Neural crest cell (in vitro differentiated cells): ENCODE data around the gene PALD1. TPM values are rescaled to one million over a fixed set of nuclear protein-coding genes. Genes with fewer than 3 reads are reported as not detected.
A peak's percentile ranks its signal among the peaks of the same experiment; 100 is the strongest.

Experiments
- DNase-seq: peaks from one replicate; pipeline ENCODE4 v3.0.0; 2021; ENCODE audit warnings: low read depth, mixed read lengths, low spot score
- H3K27ac Mint-ChIP-seq: one replicate; pipeline ENCODE4 v1.8.0; 2021; ENCODE audit warnings: mild to moderate bottlenecking, mixed read lengths; ENCODE audit not compliant: unreplicated experiment
- H3K27me3 Mint-ChIP-seq: 2 replicates; pipeline ENCODE4 v1.8.0; 2021; ENCODE audit warnings: low read depth, mild to moderate bottlenecking, mixed read lengths
- H3K36me3 Mint-ChIP-seq: 2 replicates; pipeline ENCODE4 v1.8.0; 2021; ENCODE audit warnings: low read depth, mild to moderate bottlenecking, mixed read lengths
- H3K4me1 Mint-ChIP-seq: 2 replicates; pipeline ENCODE4 v1.8.0; 2021; ENCODE audit warnings: mixed read lengths
- H3K4me3 Mint-ChIP-seq: one replicate; pipeline ENCODE4 v1.8.0; 2021; ENCODE audit warnings: mild to moderate bottlenecking, mixed read lengths
- H3K9me3 Mint-ChIP-seq: 2 replicates; pipeline ENCODE4 v1.8.0; 2021; ENCODE audit warnings: mixed read lengths
- CTCF ChIP-seq: fragments of 200-600 bp; sonication (generic); conservative IDR thresholded peaks from 2 replicates; pipeline ENCODE4 v1.5.0; 2021; ENCODE audit warnings: antibody characterized with exemption, mild to moderate bottlenecking
- total RNA-seq: library from RNA; stranded (reverse); gene quantifications from 2 replicates; pipeline ENCODE4 v1.2.1, GENCODE V29; 2021

PALD1 gene
- total RNA-seq, 1 donor from 2014 or later = 14.3 TPM

GRCh38 chr10:70455213-70455630 lies 23.3 kb upstream of the PALD1 start:
- H3K36me3 Mint-ChIP-seq = no peaks in the 10 kb centered on the region
- no peak for DNase-seq
- peaks cover 48% of the 10 kb centered on the region for H3K27me3 Mint-ChIP-seq
- no peak overlapping the region for H3K4me3 Mint-ChIP-seq
- no peak overlapping the region for H3K27ac Mint-ChIP-seq
- no peaks in the 10 kb centered on the region for H3K9me3 Mint-ChIP-seq
- TF ChIP-seq CTCF = no peak
- H3K4me1 Mint-ChIP-seq = peaks cover 29% of the 10 kb centered on the region

GRCh38 chr10:70456164-70456563 lies 22.4 kb upstream of the PALD1 start:
- DNase-seq = no peak
- Mint-ChIP-seq H3K27me3 (peaks cover 54% of the 10 kb centered on the region), H3K4me1 (peaks cover 25% of the 10 kb centered on the region), H3K4me3 (no peak overlapping the region), H3K36me3 (no peaks in the 10 kb centered on the region), H3K9me3 (no peaks in the 10 kb centered on the region), H3K27ac (no peak overlapping the region)
- no peak for TF ChIP-seq CTCF

GRCh38 chr10:70457759-70458305 lies 20.7 kb upstream of the PALD1 start:
- Mint-ChIP-seq H3K36me3 (no peaks in the 10 kb centered on the region), H3K9me3 (no peaks in the 10 kb centered on the region), H3K4me1 (peaks cover 26% of the 10 kb centered on the region), H3K4me3 (peak overlapping the region; percentile 41), H3K27me3 (peaks cover 62% of the 10 kb centered on the region), H3K27ac (no peak overlapping the region)
- no peak for TF ChIP-seq CTCF
- no peak for DNase-seq

- peaks cover 62% of the 10 kb centered on the region for H3K27me3 Mint-ChIP-seq
- DNase-seq = peak; percentile 36
- no peaks in the 10 kb centered on the region for H3K36me3 Mint-ChIP-seq
- TF ChIP-seq CTCF = no peak
- no peaks in the 10 kb centered on the region for H3K9me3 Mint-ChIP-seq
- H3K4me3 Mint-ChIP-seq = peak overlapping the region; percentile 78
- peaks cover 26% of the 10 kb centered on the region for H3K4me1 Mint-ChIP-seq
- no peak overlapping the region for H3K27ac Mint-ChIP-seq
These were observed 20.1 kb upstream of the PALD1 start for GRCh38 chr10:70458329-70459060.

- H3K4me3 Mint-ChIP-seq = peak overlapping the region; percentile 47
These were observed 19.4 kb upstream of the PALD1 start for GRCh38 chr10:70459061-70459773.

More at GRCh38 chr10:70459061-70459773, 19.4 kb upstream of the PALD1 start:
- Mint-ChIP-seq H3K36me3 (no peaks in the 10 kb centered on the region), H3K9me3 (no peaks in the 10 kb centered on the region), H3K27ac (no peak overlapping the region), H3K4me1 (peaks cover 26% of the 10 kb centered on the region), H3K27me3 (peaks cover 62% of the 10 kb centered on the region)
- DNase-seq = no peak
- TF ChIP-seq CTCF = no peak
